B cell (primary cell): ENCODE results near the gene LATS2. TPM values are rescaled to one million over a fixed set of nuclear protein-coding genes. Genes with fewer than 3 reads are reported as not detected.
"Not testable (repeated sequence)": the region's sequence is repeated elsewhere in the genome, so short reads cannot be mapped to it uniquely, and the experiment has no call there.

Experiments
- ATAC-seq: fragments of 200-7000 bp; cut with Tn5 transposase; one replicate; pipeline ENCODE4 v1.10.0; 2021; ENCODE audit warnings: low read depth, mild to moderate bottlenecking, moderate number of reproducible peaks, moderate library complexity
- CTCF ChIA-PET: fragments of 350-600 bp; sonication (Branson Sonifier 250); formaldehyde crosslinking; loops from one replicate; lab custom pipeline; 2021; ENCODE audit warnings: antibody characterized with exemption, inconsistent platforms; lab: Charles Lee
- POLR2A ChIA-PET: fragments of 350-600 bp; sonication (Branson Sonifier 250); formaldehyde crosslinking; loops from one replicate; lab custom pipeline; 2021; ENCODE audit warnings: antibody characterized with exemption; lab: Charles Lee
- DNase-seq: peaks from one replicate; pipeline ENCODE4 v3.0.0; 2013
- H2AFZ ChIP-seq: 2 replicates; pipeline ENCODE4 v1.6.1; 2012; ENCODE audit warnings: mild to moderate bottlenecking, low read depth, low read length; ENCODE audit not compliant: insufficient read depth, poor library complexity, severe bottlenecking
- H3K27ac ChIP-seq, 2 donors: 1 replicate in 1 of 2; 2 replicates in 1 of 2; pipeline ENCODE4 v1.5.1; 2012 to 2013; ENCODE audit warnings: low read length in 2 of 2, mild to moderate bottlenecking in 2 of 2, moderate library complexity in 1 of 2
- H3K27me3 ChIP-seq, 4 experiments: fragments of 200-600 bp in 1 of 4; sonication (generic) in 1 of 4; replicated peaks in 1 of 4; 1 replicate in 2 of 4; 2 replicates in 2 of 4; pipeline versions ENCODE4 v1.6.1 to v1.7.0; 2013 to 2016; ENCODE audit warnings: low read length in 3 of 4, mild to moderate bottlenecking in 2 of 4, mixed read lengths in 1 of 4, moderate library complexity in 1 of 4; ENCODE audit not compliant: insufficient read depth in 4 of 4, control insufficient read depth in 3 of 4; ENCODE audit errors: control extremely low read depth in 1 of 4
- H3K36me3 ChIP-seq, 2 experiments: replicated peaks in 1 of 2; 1 replicate in 1 of 2; 2 replicates in 1 of 2; pipeline versions ENCODE4 v1.6.1 to v1.7.1; 2013; ENCODE audit warnings: low read length in 1 of 2; ENCODE audit not compliant: insufficient read depth in 2 of 2, control insufficient read depth in 1 of 2; ENCODE audit errors: control extremely low read depth in 1 of 2, extremely low read depth in 1 of 2
- H3K4me1 ChIP-seq, 2 donors: fragments of 200-600 bp in 1 of 2; sonication (generic) in 1 of 2; 1 replicate in 1 of 2; 2 replicates in 1 of 2; pipeline versions ENCODE4 v1.5.1 to v1.6.1; 2013 to 2017; ENCODE audit warnings: low read length in 2 of 2; ENCODE audit not compliant: control insufficient read depth in 2 of 2, insufficient read depth in 2 of 2
- H3K4me2 ChIP-seq: replicated peaks from 2 replicates; pipeline ENCODE3; 2012; ENCODE audit warnings: mild to moderate bottlenecking, low read depth, low read length; ENCODE audit not compliant: poor library complexity, severe bottlenecking
- H3K4me3 ChIP-seq, 5 experiments: fragments of 200-600 bp in 1 of 5; sonication (generic) in 1 of 5; 1 replicate in 3 of 5; 2 replicates in 2 of 5; pipeline versions ENCODE4 v1.5.1 to v1.7.0; 2011 to 2016; ENCODE audit warnings: low read length in 4 of 5, mild to moderate bottlenecking in 4 of 5, low read depth in 2 of 5, control low read depth in 1 of 5, moderate library complexity in 1 of 5; ENCODE audit not compliant: insufficient read depth in 1 of 5; ENCODE audit errors: control extremely low read depth in 1 of 5, extremely low read depth in 1 of 5
- H3K79me2 ChIP-seq: fragments of 200-600 bp; sonication (generic); one replicate; pipeline ENCODE4 v1.6.0; 2016; ENCODE audit warnings: low read length; ENCODE audit not compliant: control insufficient read depth, insufficient read depth
- H3K9ac ChIP-seq: fragments of 200-600 bp; sonication (generic); 2 replicates; pipeline ENCODE4 v1.6.1; 2017; ENCODE audit warnings: mild to moderate bottlenecking, low read length, moderate library complexity
- H3K9me3 ChIP-seq, 3 donors: one replicate each; pipeline versions ENCODE4 v1.6.1 to v1.7.1; 2013; ENCODE audit warnings: low read length in 2 of 3; ENCODE audit not compliant: control insufficient read depth in 2 of 3, insufficient read depth in 1 of 3; ENCODE audit errors: control extremely low read depth in 1 of 3
- H4K20me1 ChIP-seq: 2 replicates; pipeline ENCODE4 v1.6.0; 2012; ENCODE audit warnings: mild to moderate bottlenecking, low read length; ENCODE audit not compliant: insufficient read depth, control insufficient read depth, poor library complexity, severe bottlenecking
- H3K27ac Mint-ChIP-seq: one replicate; pipeline ENCODE4 v1.8.0; 2021; ENCODE audit warnings: mixed read lengths
- H3K27me3 Mint-ChIP-seq: one replicate; pipeline ENCODE4 v1.8.0; 2021; ENCODE audit warnings: mixed read lengths
- H3K4me1 Mint-ChIP-seq: one replicate; pipeline ENCODE4 v1.8.0; 2021; ENCODE audit warnings: mixed read lengths
- H3K4me3 Mint-ChIP-seq: one replicate; pipeline ENCODE4 v1.8.0; 2021; ENCODE audit warnings: mixed read lengths
- H3K9me3 Mint-ChIP-seq: one replicate; pipeline ENCODE4 v1.8.0; 2022; ENCODE audit warnings: mixed read lengths; ENCODE audit not compliant: insufficient read depth
- CTCF ChIP-seq: fragments of 200-600 bp; IDR thresholded peaks from one replicate; pipeline ENCODE4 v1.8.0; 2022; ENCODE audit warnings: antibody characterized with exemption, mild to moderate bottlenecking
- EZH2 ChIP-seq: IDR thresholded peaks from 2 replicates; pipeline ENCODE4 v1.6.1; 2012; ENCODE audit warnings: borderline replicate concordance, low read depth, mild to moderate bottlenecking, moderate library complexity, low read length; ENCODE audit not compliant: insufficient read depth, poor library complexity, severe bottlenecking
- WGBS: methylation state at CpG from one replicate; pipeline ENCODE4 v1.1.5; 2013; ENCODE audit warnings: missing lambda C conversion rate; ENCODE audit not compliant: insufficient coverage; 5-methylcytosine and 5-hydroxymethylcytosine counted together
- intact Hi-C: fragments of 100-400 bp; cut with micrococcal nuclease; formaldehyde crosslinking; loops from one replicate; pipeline ENCODE4 v1.10.0; 2022
- polyA plus RNA-seq: library from polyadenylated mRNA; depleted of rRNA; stranded (reverse); fragments of >200 nt; gene quantifications from 2 replicates; pipeline ENCODE4 v1.2.3, GENCODE V29; 2012
- total RNA-seq, 2 donors: library from RNA; stranded (reverse); fragments of 120-200 nt in 1 of 2; gene quantifications; 1 replicate in 1 of 2; 2 replicates in 1 of 2; pipeline versions ENCODE4 v1.2.3 to v1.2.4, GENCODE V29; 2013 to 2022

The LATS2 gene
- total and polyA plus RNA-seq, 2 donors (not counting 1 experiment from before 2014, with no cell fraction given) = 1.9 to 2.7 TPM

GRCh38 chr13:20960663-20961309 lies 100.6 kb downstream of the LATS2 start:
- WGBS = 52% methylated on average over 9 of the region's 14 CpGs
- H3K4me3 Mint-ChIP-seq = no peak overlapping the region
- intact Hi-C loops = no loop called here

GRCh38 chr13:20957049-20957620 lies 104.3 kb downstream of the LATS2 start:
- H3K79me2 ChIP-seq, H3K4me2 ChIP-seq, DNase-seq, CTCF ChIA-PET, H3K4me1 Mint-ChIP-seq, ATAC-seq, H3K9ac ChIP-seq, intact Hi-C loops, POLR2A ChIA-PET, H3K9me3 ChIP-seq, H3K27me3 ChIP-seq, H3K27ac ChIP-seq, H3K4me3 Mint-ChIP-seq, H3K4me3 ChIP-seq, H3K36me3 ChIP-seq, H3K9me3 Mint-ChIP-seq, H2AFZ ChIP-seq, H3K4me1 ChIP-seq, H4K20me1 ChIP-seq, H3K27ac Mint-ChIP-seq: not testable (repeated sequence)
- H3K27me3 Mint-ChIP-seq = peaks cover 10% of the 10 kb centered on the region
- WGBS = 95% methylated on average over 4 of the region's 10 CpGs

More at GRCh38 chr13:20960663-20961309, 100.6 kb downstream of the LATS2 start:
- H3K4me2 ChIP-seq = no peak overlapping the region
- H3K9ac ChIP-seq = no peak overlapping the region
- no peak overlapping the region for H3K27ac Mint-ChIP-seq
- H3K27me3 ChIP-seq = no peaks in the 10 kb centered on the region
- H3K27ac ChIP-seq = no peak overlapping the region
- ChIA-PET POLR2A (no interaction called here), CTCF (no interaction called here)
- ATAC-seq (no peak), DNase-seq (no peak)
- H3K36me3 ChIP-seq = no peaks in the 10 kb centered on the region
- H3K9me3 Mint-ChIP-seq = no peaks in the 10 kb centered on the region
- peaks cover 13% of the 10 kb centered on the region for H3K27me3 Mint-ChIP-seq
- no peaks in the 10 kb centered on the region for H3K4me1 ChIP-seq
- TF ChIP-seq CTCF (no peak), EZH2 (no peak)
- no peaks in the 10 kb centered on the region for H3K9me3 ChIP-seq
- H4K20me1 ChIP-seq = no peaks in the 10 kb centered on the region
- peak overlapping the region; percentile 22 for H2AFZ ChIP-seq
- H3K4me3 ChIP-seq = no peak overlapping the region
- no peaks in the 10 kb centered on the region for H3K4me1 Mint-ChIP-seq
- no peaks in the 10 kb centered on the region for H3K79me2 ChIP-seq
